Measurements from ENCODE around the gene RPS15.

RPS15 gene

DNA sequence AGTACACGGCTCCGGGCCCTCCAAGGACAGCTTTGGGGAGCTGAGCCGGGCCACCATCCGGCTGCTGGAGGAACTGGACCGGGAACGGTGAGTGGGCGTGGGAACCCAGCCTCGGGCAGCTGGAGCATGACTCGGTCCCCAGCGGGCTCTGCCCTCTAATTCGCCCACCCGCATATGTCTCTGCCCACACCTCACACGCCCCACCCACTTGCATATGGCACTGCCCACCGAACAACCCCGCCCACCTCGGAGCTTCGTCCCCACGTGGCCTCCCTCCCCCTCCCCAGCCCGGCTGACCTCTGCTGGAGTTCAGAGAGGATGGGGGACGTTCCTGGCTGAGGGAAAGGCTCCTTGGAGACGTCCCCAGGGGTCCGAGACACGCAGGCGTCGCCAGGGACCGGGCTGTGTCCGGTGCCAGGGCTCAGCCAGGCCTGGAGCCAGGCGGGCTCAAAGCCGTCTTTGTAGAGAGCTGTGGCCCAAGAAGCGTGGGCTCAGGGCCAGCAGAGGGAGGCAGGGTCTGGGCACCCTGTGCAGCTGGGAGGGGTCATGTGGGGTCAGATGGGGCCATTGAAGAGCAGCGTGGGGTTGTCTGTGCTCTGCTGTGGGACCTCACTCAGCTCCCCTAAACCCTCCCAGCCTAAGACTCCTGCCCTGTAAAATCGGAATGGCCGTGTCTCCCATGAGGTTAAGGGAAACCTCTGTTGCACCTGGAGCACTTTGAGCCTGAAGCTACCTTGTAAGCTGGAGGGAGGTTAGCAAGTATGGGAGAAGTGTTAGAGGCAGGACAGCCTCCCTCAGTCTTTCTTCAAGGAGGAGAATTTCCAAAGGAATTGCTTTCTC lies 15.5 kb downstream of the RPS15 start:
- DNase-seq (ENCODE audit: low read depth): no peak

- DNase-seq (ENCODE audit: low read depth): no peak
Measured at GRCh38 chr19:1455002-1455335, 16.8 kb downstream of the RPS15 start.

GRCh38 chr19:1455336-1456120 lies 17.3 kb downstream of the RPS15 start:
- no peak for DNase-seq (ENCODE audit: low read depth)

- DNase-seq (ENCODE audit: low read depth): no peak
Measured at GRCh38 chr19:1456121-1456900, 18.1 kb downstream of the RPS15 start.

- DNase-seq (ENCODE audit: low read depth): no peak
Measured at GRCh38 chr19:1457031-1457739, 19.0 kb downstream of the RPS15 start.

DNA sequence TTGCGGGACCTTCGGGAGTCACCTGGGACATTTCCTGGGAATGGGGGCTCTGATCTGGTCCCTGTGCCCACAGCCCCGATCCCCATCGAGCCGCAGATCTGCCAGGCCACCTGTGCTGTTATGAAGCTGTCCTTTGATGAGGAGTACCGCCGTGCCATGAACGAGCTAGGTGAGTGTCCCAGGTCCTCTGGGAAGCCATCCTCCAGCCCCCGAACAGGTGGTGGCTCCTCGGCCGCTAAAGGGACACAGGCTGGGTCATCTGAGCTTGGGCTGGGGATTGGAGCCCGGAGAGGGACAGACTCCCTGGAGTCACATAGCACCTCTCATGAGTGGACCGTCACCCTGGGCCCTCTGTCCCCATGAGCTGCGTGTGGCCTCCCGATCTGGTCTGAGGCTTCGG lies 19.7 kb downstream of the RPS15 start:
- DNase-seq (ENCODE audit: low read depth): no peak

DNA sequence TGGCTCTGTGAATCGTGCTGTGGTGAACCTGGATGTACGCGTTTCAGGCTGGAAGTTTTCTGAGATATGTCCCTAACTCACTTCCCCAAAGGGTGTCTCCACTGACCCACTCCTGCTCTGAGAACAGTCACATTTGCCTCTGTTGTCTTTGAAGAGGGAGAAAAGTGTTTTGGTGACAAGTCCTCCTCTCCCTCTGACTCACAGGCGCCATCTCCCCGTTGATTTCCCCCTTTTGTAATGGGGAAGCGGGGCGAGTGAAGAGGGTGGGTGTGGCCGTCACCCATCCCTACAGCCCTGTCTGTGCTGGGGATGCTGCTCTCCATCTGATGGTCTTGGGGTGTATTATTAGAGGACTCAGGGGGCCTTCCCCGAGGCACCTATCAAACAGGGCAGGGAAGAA lies 21.3 kb downstream of the RPS15 start:
- DNase-seq (ENCODE audit: low read depth): no peak

DNA sequence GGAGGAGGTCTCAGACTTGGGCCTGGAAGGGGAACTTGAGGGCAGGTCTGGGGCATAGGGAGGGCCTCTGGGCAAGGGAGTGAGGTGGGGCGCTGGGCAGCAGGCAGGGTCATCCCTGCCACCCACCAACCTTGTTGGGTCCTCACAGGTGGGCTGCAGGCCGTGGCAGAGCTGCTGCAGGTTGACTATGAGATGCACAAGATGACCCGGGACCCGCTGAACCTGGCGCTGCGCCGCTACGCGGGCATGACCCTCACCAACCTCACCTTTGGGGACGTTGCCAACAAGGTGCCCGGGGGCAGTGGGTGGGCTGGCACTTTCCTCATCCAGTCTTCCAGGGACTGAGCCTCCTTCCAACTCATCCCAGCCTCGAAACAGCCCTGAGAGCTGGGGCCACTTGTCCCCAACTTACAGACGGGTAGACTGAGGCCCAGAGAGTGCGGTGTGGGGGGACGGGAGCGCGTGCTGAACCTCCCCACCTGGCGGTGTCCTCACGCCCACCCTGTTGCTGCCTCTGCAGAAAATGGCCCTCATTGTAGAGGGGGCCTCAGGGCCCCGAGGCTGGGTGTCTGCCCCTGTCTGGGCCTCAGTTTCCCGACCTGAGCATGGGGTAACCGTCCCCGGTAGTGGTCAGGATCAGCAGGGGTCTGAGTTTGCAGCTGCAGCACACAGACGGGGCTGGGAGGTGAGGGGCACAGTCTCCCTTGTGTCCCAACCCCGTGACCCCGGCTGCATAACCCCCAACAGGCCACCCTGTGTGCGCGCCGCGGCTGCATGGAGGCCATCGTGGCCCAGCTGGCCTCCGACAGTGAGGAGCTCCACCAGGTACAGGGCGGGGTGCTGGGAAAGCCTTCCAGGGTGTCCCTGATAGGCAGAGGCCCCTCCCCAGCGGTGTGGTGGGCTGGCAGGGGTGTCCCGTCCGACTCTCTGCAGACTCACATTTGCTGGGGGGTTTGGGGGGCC lies 22.1 kb downstream of the RPS15 start:
- DNase-seq (ENCODE audit: low read depth): no peak

DNA sequence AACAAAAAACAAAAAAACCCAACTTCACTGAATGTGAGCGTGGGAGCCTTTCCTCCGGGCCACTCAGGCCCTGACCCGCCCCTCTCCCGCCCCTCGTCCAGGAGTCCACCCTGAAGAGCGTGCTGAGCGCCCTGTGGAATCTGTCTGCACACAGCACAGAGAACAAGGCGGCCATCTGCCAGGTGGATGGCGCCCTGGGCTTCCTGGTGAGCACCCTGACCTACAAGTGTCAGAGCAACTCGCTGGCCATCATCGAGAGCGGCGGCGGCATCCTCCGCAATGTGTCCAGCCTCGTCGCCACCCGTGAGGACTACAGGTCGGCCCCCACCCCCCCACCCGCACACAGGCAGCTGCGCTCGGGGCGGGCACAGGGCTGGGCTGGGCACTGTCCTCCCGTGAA lies 23.7 kb downstream of the RPS15 start:
- DNase-seq (ENCODE audit: low read depth): no peak

GRCh38 chr19:1465191-1466016 lies 27.2 kb downstream of the RPS15 start:
- DNase-seq (ENCODE audit: low read depth): no peak

DNA sequence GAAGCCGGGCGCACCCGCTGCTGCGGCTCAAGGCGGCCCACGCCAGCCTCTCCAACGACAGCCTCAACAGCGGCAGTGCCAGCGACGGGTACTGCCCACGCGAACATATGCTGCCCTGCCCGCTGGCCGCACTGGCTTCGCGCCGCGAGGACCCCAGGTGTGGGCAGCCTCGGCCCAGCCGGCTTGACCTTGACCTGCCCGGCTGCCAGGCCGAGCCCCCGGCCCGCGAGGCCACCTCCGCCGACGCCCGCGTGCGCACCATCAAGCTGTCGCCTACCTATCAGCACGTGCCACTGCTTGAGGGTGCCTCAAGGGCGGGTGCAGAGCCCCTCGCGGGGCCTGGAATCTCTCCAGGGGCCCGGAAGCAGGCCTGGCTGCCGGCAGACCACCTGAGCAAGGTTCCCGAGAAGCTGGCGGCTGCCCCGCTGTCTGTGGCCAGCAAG lies 27.8 kb downstream of the RPS15 start:
- no peak for DNase-seq (ENCODE audit: low read depth)

GRCh38 chr19:1466461-1467214 lies 28.4 kb downstream of the RPS15 start:
- no peak for DNase-seq (ENCODE audit: low read depth)

- no peak for DNase-seq (ENCODE audit: low read depth)
Measured at GRCh38 chr19:1467215-1467489, 29.0 kb downstream of the RPS15 start.

- no peak for DNase-seq (ENCODE audit: low read depth)
Measured at GRCh38 chr19:1467490-1468273, 29.5 kb downstream of the RPS15 start.

DNA sequence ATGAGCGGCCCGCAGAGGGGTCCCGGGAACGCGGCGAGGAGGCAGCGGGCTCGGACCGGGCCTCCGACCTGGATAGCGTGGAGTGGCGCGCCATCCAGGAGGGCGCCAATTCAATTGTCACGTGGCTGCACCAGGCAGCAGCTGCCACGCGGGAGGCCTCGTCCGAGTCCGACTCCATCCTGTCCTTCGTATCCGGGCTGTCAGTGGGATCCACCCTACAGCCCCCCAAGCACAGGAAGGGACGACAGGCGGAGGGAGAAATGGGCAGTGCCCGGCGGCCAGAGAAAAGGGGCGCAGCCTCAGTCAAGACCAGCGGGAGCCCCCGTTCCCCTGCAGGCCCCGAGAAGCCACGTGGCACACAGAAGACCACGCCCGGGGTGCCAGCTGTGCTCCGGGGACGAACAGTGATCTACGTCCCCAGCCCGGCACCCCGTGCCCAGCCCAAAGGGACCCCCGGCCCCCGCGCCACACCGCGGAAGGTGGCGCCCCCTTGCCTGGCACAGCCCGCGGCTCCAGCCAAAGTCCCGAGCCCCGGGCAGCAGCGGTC lies 30.2 kb downstream of the RPS15 start:
- DNase-seq (ENCODE audit: low read depth): no peak

- no peak for DNase-seq (ENCODE audit: low read depth)
Measured at GRCh38 chr19:1468821-1469254, 30.6 kb downstream of the RPS15 start.

DNA sequence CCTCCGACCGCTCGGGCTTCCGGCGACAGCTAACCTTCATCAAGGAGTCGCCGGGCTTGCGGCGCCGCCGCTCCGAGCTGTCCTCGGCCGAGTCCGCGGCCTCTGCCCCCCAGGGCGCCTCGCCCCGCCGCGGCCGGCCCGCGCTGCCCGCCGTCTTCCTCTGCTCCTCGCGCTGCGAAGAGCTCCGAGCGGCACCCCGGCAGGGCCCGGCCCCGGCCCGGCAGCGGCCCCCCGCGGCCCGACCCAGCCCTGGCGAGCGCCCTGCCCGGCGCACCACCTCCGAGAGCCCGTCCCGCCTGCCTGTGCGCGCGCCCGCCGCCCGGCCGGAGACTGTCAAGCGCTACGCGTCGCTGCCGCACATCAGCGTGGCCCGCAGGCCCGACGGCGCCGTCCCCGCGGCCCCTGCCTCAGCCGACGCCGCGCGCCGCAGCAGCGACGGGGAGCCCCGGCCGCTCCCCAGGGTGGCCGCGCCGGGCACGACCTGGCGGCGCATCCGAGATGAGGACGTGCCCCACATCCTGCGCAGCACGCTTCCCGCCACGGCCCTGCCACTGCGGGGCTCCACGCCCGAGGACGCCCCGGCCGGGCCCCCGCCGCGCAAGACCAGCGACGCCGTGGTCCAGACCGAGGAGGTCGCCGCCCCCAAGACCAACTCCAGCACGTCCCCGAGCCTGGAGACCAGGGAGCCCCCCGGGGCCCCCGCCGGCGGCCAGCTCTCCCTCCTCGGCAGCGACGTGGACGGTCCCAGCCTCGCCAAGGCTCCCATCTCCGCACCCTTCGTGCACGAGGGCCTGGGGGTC lies 31.3 kb downstream of the RPS15 start:
- DNase-seq (ENCODE audit: low read depth): no peak

DNA sequence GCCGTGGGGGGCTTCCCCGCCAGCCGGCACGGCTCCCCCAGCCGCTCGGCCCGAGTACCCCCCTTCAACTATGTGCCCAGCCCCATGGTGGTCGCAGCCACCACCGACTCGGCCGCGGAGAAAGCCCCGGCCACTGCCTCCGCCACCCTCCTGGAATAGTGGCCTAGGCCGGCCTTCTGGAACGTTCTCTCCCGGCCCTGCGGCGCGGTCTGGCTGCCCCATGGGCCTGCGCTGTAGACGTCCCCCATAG lies 31.8 kb downstream of the RPS15 start:
- no peak for DNase-seq (ENCODE audit: low read depth)
